Mesendoderm (in vitro differentiated cells): ENCODE measurements around the gene MYLK4.

ENCODE experiments used
- DNase-seq: peaks from one replicate; pipeline ENCODE4 v3.0.0; 2013
- H2AK5ac ChIP-seq: 2 replicates; pipeline ENCODE4 v1.6.1; 2013; ENCODE audit warnings: low read length, inconsistent platforms
- H2BK120ac ChIP-seq: 2 replicates; pipeline ENCODE4 v1.6.1; 2013; ENCODE audit warnings: low read depth, mild to moderate bottlenecking, low read length, moderate library complexity, mixed read lengths
- H2BK15ac ChIP-seq: replicated peaks from 2 replicates; pipeline ENCODE4 v1.6.1; 2013; ENCODE audit warnings: low read depth, mild to moderate bottlenecking, moderate library complexity
- H2BK5ac ChIP-seq: 2 replicates; pipeline ENCODE4 v1.6.1; 2013; ENCODE audit warnings: low read length, inconsistent platforms
- H3K18ac ChIP-seq: 2 replicates; pipeline ENCODE4 v1.6.1; 2013; ENCODE audit warnings: mild to moderate bottlenecking, low read length, mixed read lengths
- H3K23ac ChIP-seq: one replicate; pipeline ENCODE4 v1.6.1; 2013; ENCODE audit warnings: low read length
- H3K27ac ChIP-seq: 2 replicates; pipeline ENCODE4 v1.5.1; 2013; ENCODE audit warnings: low read depth, mild to moderate bottlenecking, inconsistent platforms, low read length, moderate library complexity
- H3K27me3 ChIP-seq: 2 replicates; pipeline ENCODE4 v1.6.1; 2013; ENCODE audit warnings: low read length, control low read depth, mild to moderate bottlenecking, inconsistent platforms; ENCODE audit not compliant: insufficient read depth, poor library complexity
- H3K36me3 ChIP-seq: 2 replicates; pipeline ENCODE4 v1.6.1; 2013; ENCODE audit warnings: low read length, inconsistent platforms; ENCODE audit not compliant: control insufficient read depth, insufficient read depth
- H3K4ac ChIP-seq: one replicate; pipeline ENCODE4 v1.6.1; 2013; ENCODE audit warnings: low read depth, mild to moderate bottlenecking, low read length, moderate library complexity
- H3K4me1 ChIP-seq: 2 replicates; pipeline ENCODE4 v1.6.1; 2013; ENCODE audit warnings: low read depth, low read length, inconsistent platforms; ENCODE audit not compliant: control insufficient read depth
- H3K4me2 ChIP-seq: 2 replicates; pipeline ENCODE4 v1.6.1; 2013; ENCODE audit warnings: low read length
- H3K4me3 ChIP-seq: 2 replicates; pipeline ENCODE4 v1.5.1; 2013; ENCODE audit warnings: mild to moderate bottlenecking, low read length
- H3K56ac ChIP-seq: one replicate; pipeline ENCODE4 v1.6.1; 2013; ENCODE audit warnings: low read length
- H3K79me1 ChIP-seq: 2 replicates; pipeline ENCODE4 v1.6.1; 2013; ENCODE audit warnings: low read length, inconsistent platforms
- H3K79me2 ChIP-seq: 2 replicates; pipeline ENCODE4 v1.6.1; 2013; ENCODE audit warnings: mild to moderate bottlenecking, low read length; ENCODE audit not compliant: control insufficient read depth, insufficient read depth
- H3K9ac ChIP-seq: 2 replicates; pipeline ENCODE4 v1.6.1; 2013; ENCODE audit warnings: low read length, inconsistent platforms
- H4K5ac ChIP-seq: one replicate; pipeline ENCODE4 v1.6.1; 2013; ENCODE audit warnings: low read length
- H4K8ac ChIP-seq: one replicate; pipeline ENCODE4 v1.6.1; 2013; ENCODE audit warnings: low read depth, mild to moderate bottlenecking, control low read depth, low read length, moderate library complexity
- WGBS: extraction: QIAGEN DNeasy Blood & Tissue Kit; methylation state at CpG from one replicate; pipeline ENCODE4 v1.1.7; 2013; ENCODE audit warnings: low lambda C conversion rate, missing lambda C conversion rate; ENCODE audit not compliant: insufficient coverage; ENCODE audit errors: extremely low coverage; 5-methylcytosine and 5-hydroxymethylcytosine counted together

Gene MYLK4

GRCh38 chr6:2741756-2742155 lies 9.0 kb downstream of the MYLK4 start:
- H3K27ac ChIP-seq, result no peak overlapping the region
- peaks cover 1% of the 10 kb centered on the region for H3K4me1 ChIP-seq
- H3K36me3 ChIP-seq, result no peaks in the 10 kb centered on the region
- H3K4me3 ChIP-seq, result no peak overlapping the region
- no peak overlapping the region for H3K4ac ChIP-seq
- H2AK5ac ChIP-seq, result no peak overlapping the region
- DNase-seq, result no peak
- no peak overlapping the region for H3K9ac ChIP-seq
- H3K18ac ChIP-seq, result no peak overlapping the region
- no peaks in the 10 kb centered on the region for H3K27me3 ChIP-seq
- no peak overlapping the region for H2BK120ac ChIP-seq
- no peak overlapping the region for H4K5ac ChIP-seq
- no peak overlapping the region for H4K8ac ChIP-seq
- no CpG with 5 or more reads among the region's 2 CpGs for WGBS
- no peak overlapping the region for H3K56ac ChIP-seq
- H3K79me2 ChIP-seq, result no peaks in the 10 kb centered on the region
- H2BK15ac ChIP-seq, result no peak overlapping the region
- H3K4me2 ChIP-seq, result no peak overlapping the region
- H3K79me1 ChIP-seq, result no peaks in the 10 kb centered on the region
- H3K23ac ChIP-seq, result no peak overlapping the region
- no peak overlapping the region for H2BK5ac ChIP-seq

DNA sequence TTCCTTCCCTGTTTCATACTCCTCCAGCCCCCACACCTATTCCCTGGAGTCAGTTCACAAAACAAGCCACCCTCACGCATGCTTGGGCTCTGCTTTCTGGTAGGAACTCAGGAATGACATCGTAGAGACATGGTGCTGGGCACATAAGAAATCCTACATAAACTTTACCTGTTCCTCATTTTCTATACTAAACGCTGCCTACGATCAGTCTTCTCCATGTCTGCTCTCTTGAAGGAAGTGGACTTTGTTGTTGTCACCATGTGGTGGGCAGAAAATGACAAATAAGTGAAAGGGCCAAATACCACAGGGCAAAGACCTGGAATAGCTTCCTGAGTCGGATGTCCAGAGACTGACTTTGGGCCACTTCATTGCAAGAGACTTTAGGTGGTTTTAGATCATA lies 10.1 kb downstream of the MYLK4 start:
- H3K27me3 ChIP-seq, result no peaks in the 10 kb centered on the region
- H3K4ac ChIP-seq, result no peak overlapping the region
- no peaks in the 10 kb centered on the region for H3K4me1 ChIP-seq
- H3K23ac ChIP-seq, result no peak overlapping the region
- H3K4me3 ChIP-seq, result no peak overlapping the region
- H2AK5ac ChIP-seq, result no peak overlapping the region
- H3K79me2 ChIP-seq, result no peaks in the 10 kb centered on the region
- DNase-seq, result no peak
- no peak overlapping the region for H3K18ac ChIP-seq
- H3K27ac ChIP-seq, result no peak overlapping the region
- no peak overlapping the region for H3K4me2 ChIP-seq
- WGBS, result no CpG with 5 or more reads among the region's 5 CpGs
- H4K8ac ChIP-seq, result no peak overlapping the region
- no peak overlapping the region for H2BK5ac ChIP-seq
- no peak overlapping the region for H2BK120ac ChIP-seq
- H3K9ac ChIP-seq, result no peak overlapping the region
- no peaks in the 10 kb centered on the region for H3K79me1 ChIP-seq
- no peaks in the 10 kb centered on the region for H3K36me3 ChIP-seq
- no peak overlapping the region for H2BK15ac ChIP-seq
- no peak overlapping the region for H4K5ac ChIP-seq
- H3K56ac ChIP-seq, result no peak overlapping the region

DNA sequence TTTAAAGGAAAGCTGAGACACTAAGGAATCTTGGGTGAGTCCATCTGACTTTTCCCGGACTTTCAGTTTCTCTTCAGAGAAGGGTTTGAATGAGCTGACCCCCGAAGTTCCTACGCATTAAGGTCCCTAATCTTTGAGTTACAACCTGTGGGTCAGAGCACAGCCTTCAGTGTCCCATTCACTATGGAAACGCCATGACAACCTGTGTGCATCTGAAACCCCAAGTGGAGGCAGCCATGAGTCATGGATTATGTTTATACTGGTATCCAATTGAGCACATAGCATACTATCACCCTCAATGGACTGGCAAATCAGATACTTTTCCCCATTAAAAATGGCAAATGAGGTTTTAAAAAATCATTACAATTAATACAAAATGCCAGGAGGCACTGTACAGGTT lies 11.4 kb downstream of the MYLK4 start:
- Histone ChIP-seq H3K36me3 (no peaks in the 10 kb centered on the region), H3K27me3 (no peaks in the 10 kb centered on the region), H2BK15ac (no peak overlapping the region), H3K4ac (no peak overlapping the region), H2AK5ac (no peak overlapping the region), H3K27ac (no peak overlapping the region), H3K56ac (no peak overlapping the region), H3K4me1 (no peaks in the 10 kb centered on the region), H3K9ac (no peak overlapping the region), H3K23ac (no peak overlapping the region), H3K4me2 (no peak overlapping the region), H4K5ac (no peak overlapping the region), H2BK120ac (no peak overlapping the region), H3K18ac (no peak overlapping the region), H2BK5ac (no peak overlapping the region), H3K4me3 (no peak overlapping the region), H4K8ac (no peak overlapping the region), H3K79me1 (no peaks in the 10 kb centered on the region), H3K79me2 (no peaks in the 10 kb centered on the region)
- peak; percentile 65 for DNase-seq
- no CpG with 5 or more reads among the region's 4 CpGs for WGBS

GRCh38 chr6:2738373-2738979 lies 12.2 kb downstream of the MYLK4 start:
- H3K36me3 ChIP-seq, result no peaks in the 10 kb centered on the region
- peak; percentile 79 for DNase-seq
- H2BK5ac ChIP-seq, result no peak overlapping the region
- no peak overlapping the region for H4K8ac ChIP-seq
- no peak overlapping the region for H3K23ac ChIP-seq
- H2BK120ac ChIP-seq, result no peak overlapping the region
- H3K4me2 ChIP-seq, result no peak overlapping the region
- H3K9ac ChIP-seq, result no peak overlapping the region
- WGBS, result no CpG with 5 or more reads among the region's 5 CpGs
- H3K4me1 ChIP-seq, result no peaks in the 10 kb centered on the region
- H2BK15ac ChIP-seq, result no peak overlapping the region
- no peaks in the 10 kb centered on the region for H3K79me1 ChIP-seq
- H3K4me3 ChIP-seq, result no peak overlapping the region
- no peaks in the 10 kb centered on the region for H3K27me3 ChIP-seq
- no peak overlapping the region for H3K4ac ChIP-seq
- H4K5ac ChIP-seq, result no peak overlapping the region
- no peak overlapping the region for H2AK5ac ChIP-seq
- no peaks in the 10 kb centered on the region for H3K79me2 ChIP-seq
- H3K18ac ChIP-seq, result no peak overlapping the region
- no peak overlapping the region for H3K27ac ChIP-seq
- no peak overlapping the region for H3K56ac ChIP-seq

DNA sequence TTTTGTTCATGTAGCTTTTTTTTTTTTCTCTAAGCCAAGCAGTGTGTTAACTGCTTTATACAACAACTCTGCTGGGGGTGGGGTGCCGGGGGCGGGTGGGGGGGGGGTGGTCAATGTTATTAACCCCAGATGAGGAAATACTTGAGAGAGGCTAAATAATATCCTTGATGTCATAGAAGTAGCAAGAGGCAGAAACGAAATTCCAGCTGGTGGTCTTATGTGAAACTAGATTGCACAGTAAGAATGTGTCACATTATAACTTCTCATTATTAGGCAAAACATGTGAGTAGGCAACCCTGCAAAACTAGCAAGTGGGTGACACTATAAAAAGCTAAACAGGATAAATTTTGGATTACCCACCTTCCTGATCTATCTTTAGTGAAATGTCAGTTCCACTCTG lies 12.8 kb downstream of the MYLK4 start:
- no peak overlapping the region for H2BK5ac ChIP-seq
- no peak overlapping the region for H3K18ac ChIP-seq
- WGBS, result no CpG with 5 or more reads among the region's 3 CpGs
- no peak overlapping the region for H3K4ac ChIP-seq
- no peaks in the 10 kb centered on the region for H3K36me3 ChIP-seq
- no peak overlapping the region for H2BK15ac ChIP-seq
- H2BK120ac ChIP-seq, result no peak overlapping the region
- no peak overlapping the region for H3K9ac ChIP-seq
- H2AK5ac ChIP-seq, result no peak overlapping the region
- H4K8ac ChIP-seq, result no peak overlapping the region
- H3K79me1 ChIP-seq, result no peaks in the 10 kb centered on the region
- H3K4me3 ChIP-seq, result no peak overlapping the region
- H3K4me2 ChIP-seq, result no peak overlapping the region
- no peaks in the 10 kb centered on the region for H3K27me3 ChIP-seq
- DNase-seq, result no peak
- no peak overlapping the region for H3K23ac ChIP-seq
- H3K27ac ChIP-seq, result no peak overlapping the region
- H3K56ac ChIP-seq, result no peak overlapping the region
- no peaks in the 10 kb centered on the region for H3K79me2 ChIP-seq
- no peak overlapping the region for H4K5ac ChIP-seq
- H3K4me1 ChIP-seq, result no peaks in the 10 kb centered on the region

DNA sequence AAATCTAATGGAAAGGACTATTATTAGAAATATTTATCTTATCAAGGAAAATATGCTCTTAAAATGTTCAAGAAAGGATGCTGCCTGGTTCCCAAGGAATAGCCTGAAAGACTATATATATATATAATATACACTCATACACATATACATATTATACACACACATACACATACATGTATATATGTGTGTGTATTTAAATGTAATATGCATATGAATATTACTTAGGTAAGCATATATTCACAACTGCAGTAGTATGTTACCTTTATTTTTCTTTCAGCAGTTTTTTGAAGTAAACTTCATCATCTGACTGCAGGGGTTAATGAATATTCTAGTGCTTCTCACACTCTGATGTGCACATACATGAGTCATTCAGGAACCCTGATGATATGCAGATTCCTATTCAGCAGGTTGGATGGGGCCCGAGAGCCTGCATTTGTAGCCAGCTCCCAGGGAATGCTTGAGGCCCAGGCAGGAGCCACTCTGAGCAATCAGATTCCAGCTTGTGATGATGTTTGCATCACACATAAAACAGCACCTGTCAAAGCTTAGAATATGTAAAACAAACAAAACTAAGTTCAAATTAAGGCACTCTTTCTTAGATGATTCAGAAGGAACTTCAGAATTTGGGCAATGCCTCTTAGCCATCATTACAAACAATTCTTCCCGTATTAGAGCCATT lies 16.1 kb downstream of the MYLK4 start:
- H4K8ac ChIP-seq, result no peak overlapping the region
- H2BK5ac ChIP-seq, result no peak overlapping the region
- H3K18ac ChIP-seq, result no peak overlapping the region
- no peak overlapping the region for H2BK15ac ChIP-seq
- no peak overlapping the region for H3K4me3 ChIP-seq
- no peak overlapping the region for H2BK120ac ChIP-seq
- no peak overlapping the region for H3K4ac ChIP-seq
- H2AK5ac ChIP-seq, result no peak overlapping the region
- no peaks in the 10 kb centered on the region for H3K36me3 ChIP-seq
- no peak overlapping the region for H3K9ac ChIP-seq
- no peaks in the 10 kb centered on the region for H3K79me1 ChIP-seq
- H3K79me2 ChIP-seq, result no peaks in the 10 kb centered on the region
- no peaks in the 10 kb centered on the region for H3K27me3 ChIP-seq
- H3K27ac ChIP-seq, result no peak overlapping the region
- peak; percentile 86 for DNase-seq
- no peak overlapping the region for H3K56ac ChIP-seq
- no peak overlapping the region for H3K4me2 ChIP-seq
- H4K5ac ChIP-seq, result no peak overlapping the region
- H3K23ac ChIP-seq, result no peak overlapping the region
- H3K4me1 ChIP-seq, result peaks cover 3% of the 10 kb centered on the region
- no CpG with 5 or more reads among the region's 2 CpGs for WGBS
